ENCODE measurements around the gene CD209. TPM values are rescaled to one million over a fixed set of nuclear protein-coding genes. Genes with fewer than 3 reads are reported as not detected.

The CD209 gene
- total RNA-seq, 2 experiments from 2014 or later = not detected

DNA sequence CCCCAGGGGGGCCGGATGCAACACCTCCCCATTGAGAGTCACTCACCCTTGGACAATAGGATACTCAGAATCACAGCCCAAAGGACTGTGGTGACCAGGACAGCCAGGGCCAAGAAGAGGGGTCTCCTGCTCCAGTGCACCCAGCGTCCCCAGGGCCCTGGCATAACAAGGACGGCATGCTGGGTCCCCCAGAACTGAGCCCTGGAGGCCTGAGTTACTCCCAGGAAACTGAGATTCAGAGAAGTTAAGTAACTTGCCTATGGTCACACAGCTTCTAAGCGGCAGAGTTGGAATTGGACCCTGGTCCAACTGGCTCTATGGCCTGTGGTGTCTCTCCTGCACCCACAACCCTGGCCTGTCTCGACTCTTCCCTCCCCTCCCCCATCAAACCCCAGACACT, 15.7 kb downstream of the CD209 start:
- no peaks in the 10 kb centered on the region for H3K9me3 Mint-ChIP-seq

DNA sequence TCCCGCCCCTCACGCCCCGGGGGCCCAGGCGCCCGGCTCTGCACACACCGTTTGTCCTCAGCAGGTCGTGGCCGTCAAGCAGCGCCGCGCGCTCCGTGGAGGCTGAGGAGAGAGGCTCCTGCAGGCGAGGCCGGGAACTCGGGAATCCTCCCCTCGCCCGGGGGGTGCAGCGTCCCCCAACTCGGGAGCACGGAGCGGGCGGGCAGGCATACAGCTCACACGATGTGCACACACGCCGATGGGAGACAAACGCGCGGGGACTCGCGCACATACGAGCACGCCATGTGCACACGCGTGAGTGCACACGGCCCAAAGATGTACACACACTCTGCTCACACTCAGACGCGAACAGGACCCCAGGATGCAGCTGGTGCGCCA, 16.1 kb downstream of the CD209 start:
- peaks cover 12% of the 10 kb centered on the region for H3K4me1 Mint-ChIP-seq (ENCODE audit: low read depth)
- H3K27me3 Mint-ChIP-seq (ENCODE audit: low read depth) = peaks cover 46% of the 10 kb centered on the region
- no peak for DNase-seq
- CTCF ChIA-PET = no interaction called here
- no peaks in the 10 kb centered on the region for H3K9me3 Mint-ChIP-seq
- no peak overlapping the region for H3K27ac Mint-ChIP-seq
- H3K36me3 Mint-ChIP-seq (ENCODE audit: low read depth) = no peaks in the 10 kb centered on the region
- H3K4me3 Mint-ChIP-seq = no peak overlapping the region
- intact Hi-C loops (cut with micrococcal nuclease) = no loop called here

More for the DNA sequence above, 15.7 kb downstream of the CD209 start:
- CTCF ChIA-PET = no interaction called here
- H3K27ac Mint-ChIP-seq = no peak overlapping the region
- H3K27me3 Mint-ChIP-seq (ENCODE audit: low read depth) = peaks cover 45% of the 10 kb centered on the region
- DNase-seq = no peak
- intact Hi-C loops (cut with micrococcal nuclease) = no loop called here
- H3K4me3 Mint-ChIP-seq = no peak overlapping the region
- no peaks in the 10 kb centered on the region for H3K36me3 Mint-ChIP-seq (ENCODE audit: low read depth)
- H3K4me1 Mint-ChIP-seq (ENCODE audit: low read depth) = peaks cover 12% of the 10 kb centered on the region

DNA sequence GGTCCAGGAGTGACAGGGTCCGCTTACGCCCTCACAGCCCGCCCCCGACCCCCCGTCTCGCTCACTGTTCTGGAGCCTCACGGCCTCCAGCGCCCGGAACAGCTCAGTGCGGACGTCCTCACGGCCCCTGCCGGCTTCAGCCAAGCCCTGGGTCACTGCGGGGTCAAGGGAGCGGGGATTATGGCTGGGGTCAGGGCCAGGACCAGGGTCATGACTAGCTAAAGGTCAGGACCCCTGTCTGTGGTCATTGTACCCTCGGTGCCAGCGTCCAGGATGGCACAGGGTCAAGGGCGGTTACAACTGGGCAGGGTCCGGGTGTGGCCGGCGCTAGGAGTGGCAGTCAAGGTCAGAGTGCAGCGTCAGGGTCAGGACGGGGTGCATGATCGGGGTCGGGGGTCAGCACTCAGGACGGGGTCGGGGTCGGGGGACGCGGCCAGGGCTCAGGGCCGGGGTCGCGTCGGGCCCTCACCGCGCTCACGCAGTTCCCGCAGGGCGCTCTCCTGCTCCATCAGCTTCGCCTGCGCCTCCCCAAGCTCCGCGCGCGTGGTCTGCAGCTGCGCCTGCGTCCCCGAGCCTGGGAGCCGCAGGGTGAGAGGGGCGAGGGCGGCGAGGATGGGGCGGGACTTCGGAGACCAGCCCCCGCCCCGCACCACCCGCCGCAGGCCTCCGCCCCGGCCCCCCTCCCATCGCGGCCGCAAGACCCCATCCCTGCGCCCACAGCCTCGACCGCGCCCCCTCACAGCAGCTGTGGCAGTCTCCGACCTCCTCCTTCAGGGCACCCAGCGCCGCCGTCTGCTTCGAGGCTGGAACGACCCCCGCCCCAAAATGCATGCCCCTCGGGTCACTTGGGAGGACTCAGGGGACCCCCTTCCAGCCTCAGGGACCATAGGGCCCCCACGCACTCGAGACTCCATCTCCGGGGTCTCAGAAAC, 16.8 kb downstream of the CD209 start:
- H3K4me3 Mint-ChIP-seq = no peak overlapping the region
- H3K36me3 Mint-ChIP-seq (ENCODE audit: low read depth) = no peaks in the 10 kb centered on the region
- intact Hi-C loops (cut with micrococcal nuclease) = no loop called here
- H3K4me1 Mint-ChIP-seq (ENCODE audit: low read depth) = peaks cover 12% of the 10 kb centered on the region
- no peak overlapping the region for H3K27ac Mint-ChIP-seq
- CTCF ChIA-PET = no interaction called here
- no peaks in the 10 kb centered on the region for H3K9me3 Mint-ChIP-seq
- DNase-seq = no peak
- H3K27me3 Mint-ChIP-seq (ENCODE audit: low read depth) = peaks cover 45% of the 10 kb centered on the region

DNA sequence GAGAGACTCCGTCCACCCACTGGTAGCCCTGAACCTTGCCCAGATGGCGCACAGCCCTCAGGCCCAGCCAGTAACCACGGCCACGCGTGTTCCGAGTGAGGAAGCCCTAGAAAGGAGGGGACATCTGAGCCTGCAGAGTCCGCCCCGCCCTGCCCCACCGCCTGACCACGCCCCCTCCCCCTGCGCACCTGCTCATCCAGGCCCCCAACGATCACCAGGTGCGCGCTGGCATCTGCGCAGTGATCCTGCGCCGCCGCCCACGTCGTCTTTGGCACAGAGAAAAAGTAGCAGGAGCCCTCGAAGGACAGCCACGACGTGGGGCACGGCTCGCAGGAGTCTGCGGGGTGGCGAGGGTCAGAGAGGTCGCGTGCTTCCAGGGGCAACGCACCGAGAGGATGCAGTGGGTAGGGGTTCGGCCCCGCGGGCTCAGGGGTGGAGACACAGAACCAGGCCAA, 17.5 kb downstream of the CD209 start:
- H3K27me3 Mint-ChIP-seq (ENCODE audit: low read depth) = peaks cover 45% of the 10 kb centered on the region
- CTCF ChIA-PET = no interaction called here
- no peaks in the 10 kb centered on the region for H3K9me3 Mint-ChIP-seq
- no peak overlapping the region for H3K4me3 Mint-ChIP-seq
- peaks cover 12% of the 10 kb centered on the region for H3K4me1 Mint-ChIP-seq (ENCODE audit: low read depth)
- H3K27ac Mint-ChIP-seq = no peak overlapping the region
- H3K36me3 Mint-ChIP-seq (ENCODE audit: low read depth) = no peaks in the 10 kb centered on the region
- intact Hi-C loops (cut with micrococcal nuclease) = no loop called here
- no peak for DNase-seq

DNA sequence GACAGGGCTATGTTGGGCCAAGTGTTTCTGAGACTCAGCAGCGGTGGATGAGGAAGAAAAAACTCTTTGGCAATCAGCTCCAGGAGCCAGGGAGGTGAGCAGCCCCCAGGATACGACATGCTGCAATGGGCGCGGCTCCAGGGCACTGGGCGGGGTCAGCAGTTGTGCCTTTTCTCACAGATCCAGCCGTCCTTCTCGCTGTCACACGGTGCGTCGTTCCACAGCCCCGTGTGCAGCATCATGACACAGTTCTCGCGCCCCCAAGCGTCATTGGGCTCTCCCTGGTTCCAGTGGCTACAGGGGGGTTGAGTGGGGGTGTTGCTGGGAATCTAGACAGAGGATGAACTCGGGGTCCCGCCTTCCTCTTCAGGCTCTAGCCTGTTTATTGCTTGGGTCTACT, 18.1 kb downstream of the CD209 start:
- no peak overlapping the region for H3K27ac Mint-ChIP-seq
- no peak for DNase-seq
- no peak overlapping the region for H3K4me3 Mint-ChIP-seq
- H3K36me3 Mint-ChIP-seq (ENCODE audit: low read depth) = no peaks in the 10 kb centered on the region
- H3K9me3 Mint-ChIP-seq = no peaks in the 10 kb centered on the region
- H3K4me1 Mint-ChIP-seq (ENCODE audit: low read depth) = peaks cover 12% of the 10 kb centered on the region
- CTCF ChIA-PET = no interaction called here
- intact Hi-C loops (cut with micrococcal nuclease) = no loop called here
- H3K27me3 Mint-ChIP-seq (ENCODE audit: low read depth) = peaks cover 45% of the 10 kb centered on the region

DNA sequence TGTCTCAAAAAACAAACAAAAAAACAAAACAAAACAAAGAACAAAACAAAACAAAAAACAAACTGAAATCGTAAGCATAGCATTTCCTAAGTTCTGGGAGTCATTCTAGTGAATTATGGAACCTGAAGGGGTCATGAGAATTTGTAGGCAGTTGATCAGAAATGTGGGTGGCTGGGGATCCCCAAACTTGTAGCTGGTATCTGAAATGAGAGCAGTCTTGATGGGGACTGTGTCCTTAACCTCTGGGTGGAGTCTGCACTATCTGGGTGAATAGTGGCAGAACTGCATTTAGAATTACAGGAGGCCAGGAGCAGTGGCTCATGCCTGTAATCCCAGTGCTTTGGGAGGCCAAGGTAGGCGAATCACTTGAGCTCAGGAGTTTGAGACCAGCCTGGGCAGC, 21.5 kb downstream of the CD209 start:
- Mint-ChIP-seq H3K4me1 (ENCODE audit: low read depth) (peaks cover 9% of the 10 kb centered on the region), H3K27ac (no peak overlapping the region), H3K4me3 (no peak overlapping the region), H3K27me3 (ENCODE audit: low read depth) (peaks cover 35% of the 10 kb centered on the region), H3K36me3 (ENCODE audit: low read depth) (no peaks in the 10 kb centered on the region), H3K9me3 (no peaks in the 10 kb centered on the region)
- CTCF ChIA-PET = interaction anchor here (1.1 kb wide), 1 partner anchor 56 kb away, joined by 6 read pairs; no protein-coding TSS in a partner anchor
- intact Hi-C loops (cut with micrococcal nuclease) = no loop called here
- DNase-seq = no peak

DNA sequence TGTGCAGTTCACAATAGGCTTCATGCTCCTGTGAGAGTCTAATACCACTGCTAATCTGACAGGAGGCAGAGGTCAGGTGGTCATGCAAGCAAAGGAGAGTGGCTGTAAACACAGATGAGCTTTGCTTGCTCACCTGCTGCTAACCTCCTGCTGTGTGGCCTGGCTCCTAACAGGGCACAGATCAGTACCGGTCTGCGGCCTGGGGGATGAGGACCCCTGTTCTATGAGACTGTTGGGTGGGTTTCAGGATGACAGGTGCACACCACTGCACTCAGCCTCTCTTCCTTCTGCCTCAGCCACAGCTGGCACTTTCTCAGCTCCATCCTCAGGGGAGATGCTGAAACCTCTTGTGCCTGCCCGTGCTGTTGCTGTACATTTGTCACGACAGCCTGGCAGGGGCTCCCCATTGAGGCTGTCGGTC, 25.1 kb downstream of the CD209 start:
- Mint-ChIP-seq H3K27ac (no peak overlapping the region), H3K4me1 (ENCODE audit: low read depth) (peaks cover 4% of the 10 kb centered on the region), H3K36me3 (ENCODE audit: low read depth) (no peaks in the 10 kb centered on the region), H3K27me3 (ENCODE audit: low read depth) (peaks cover 4% of the 10 kb centered on the region), H3K4me3 (no peak overlapping the region), H3K9me3 (no peaks in the 10 kb centered on the region)
- CTCF ChIA-PET = no interaction called here
- no peak for DNase-seq
- intact Hi-C loops (cut with micrococcal nuclease) = no loop called here

DNA sequence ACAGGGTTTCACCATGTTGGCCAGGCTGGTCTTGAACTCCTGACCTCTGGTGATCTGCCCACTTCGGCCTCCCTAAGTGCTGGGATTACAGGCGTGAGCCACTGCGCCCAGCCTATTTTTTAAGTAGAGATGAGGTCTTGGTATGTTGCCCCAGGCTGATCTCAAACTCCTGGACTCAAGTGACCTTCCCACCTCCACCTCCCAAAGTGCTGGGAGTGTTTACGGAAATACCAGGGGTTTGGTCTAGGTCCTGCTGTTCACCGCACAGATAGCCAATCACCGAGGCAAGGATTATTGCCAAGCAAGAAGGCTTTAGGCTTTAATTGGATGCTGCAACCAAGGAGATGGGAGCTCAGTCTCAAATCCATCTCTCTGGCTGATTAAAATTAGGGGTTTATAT, 27.0 kb downstream of the CD209 start:
- CTCF ChIA-PET = no interaction called here
- Mint-ChIP-seq H3K4me3 (no peak overlapping the region), H3K36me3 (ENCODE audit: low read depth) (no peaks in the 10 kb centered on the region), H3K4me1 (ENCODE audit: low read depth) (peaks cover 4% of the 10 kb centered on the region), H3K9me3 (peaks cover 6% of the 10 kb centered on the region), H3K27me3 (ENCODE audit: low read depth) (no peaks in the 10 kb centered on the region), H3K27ac (no peak overlapping the region)
- intact Hi-C loops (cut with micrococcal nuclease) = no loop called here
- DNase-seq = no peak

DNA sequence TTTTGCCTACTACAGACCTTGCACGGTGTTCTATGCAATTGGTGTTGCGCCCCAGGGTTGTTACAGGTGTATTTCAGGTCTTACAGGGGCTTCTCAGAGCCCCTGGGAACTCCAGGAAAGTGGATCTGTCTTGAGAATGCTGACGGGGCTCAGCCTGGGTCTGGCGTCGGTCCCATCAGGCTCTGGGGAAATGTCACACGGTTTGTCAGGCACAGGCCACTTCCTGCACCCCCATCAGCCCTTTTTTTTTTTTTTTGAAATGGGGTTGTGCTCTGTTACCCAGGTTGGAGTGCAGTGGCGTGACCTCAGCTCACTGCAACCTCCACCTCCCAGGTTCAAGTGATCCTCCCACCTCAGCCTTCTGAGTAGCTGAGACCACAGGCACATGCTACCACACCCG, 28.7 kb downstream of the CD209 start:
- intact Hi-C loops (cut with micrococcal nuclease) = no loop called here
- Mint-ChIP-seq H3K36me3 (ENCODE audit: low read depth) (no peaks in the 10 kb centered on the region), H3K27me3 (ENCODE audit: low read depth) (no peaks in the 10 kb centered on the region), H3K4me1 (ENCODE audit: low read depth) (peaks cover 17% of the 10 kb centered on the region), H3K9me3 (peaks cover 8% of the 10 kb centered on the region), H3K27ac (no peak overlapping the region), H3K4me3 (no peak overlapping the region)
- no peak for DNase-seq
- CTCF ChIA-PET = no interaction called here

DNA sequence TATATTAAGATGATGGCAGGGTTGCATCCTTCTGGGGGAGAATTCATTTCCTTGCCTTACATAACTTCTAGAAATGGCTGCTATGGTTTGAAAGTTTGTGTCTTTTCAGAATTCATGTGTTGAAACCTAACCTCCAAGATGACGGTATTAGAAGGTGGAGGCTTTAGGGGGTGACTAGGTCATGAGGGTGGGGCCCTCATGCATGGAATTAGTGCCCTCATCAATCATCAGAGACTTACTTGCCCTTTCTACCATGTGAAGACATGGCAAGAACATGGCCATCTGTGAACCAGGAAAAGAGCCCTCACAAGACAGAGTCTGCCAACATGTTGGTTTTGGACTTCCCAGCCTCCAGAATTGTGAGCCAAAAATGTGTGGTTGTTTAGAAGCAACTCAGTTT, 30.6 kb downstream of the CD209 start:
- Mint-ChIP-seq H3K27ac (no peak overlapping the region), H3K9me3 (peaks cover 8% of the 10 kb centered on the region), H3K4me1 (ENCODE audit: low read depth) (peaks cover 17% of the 10 kb centered on the region), H3K4me3 (no peak overlapping the region), H3K36me3 (ENCODE audit: low read depth) (no peaks in the 10 kb centered on the region), H3K27me3 (ENCODE audit: low read depth) (no peaks in the 10 kb centered on the region)
- DNase-seq = no peak
- CTCF ChIA-PET = no interaction called here
- intact Hi-C loops (cut with micrococcal nuclease) = no loop called here

DNA sequence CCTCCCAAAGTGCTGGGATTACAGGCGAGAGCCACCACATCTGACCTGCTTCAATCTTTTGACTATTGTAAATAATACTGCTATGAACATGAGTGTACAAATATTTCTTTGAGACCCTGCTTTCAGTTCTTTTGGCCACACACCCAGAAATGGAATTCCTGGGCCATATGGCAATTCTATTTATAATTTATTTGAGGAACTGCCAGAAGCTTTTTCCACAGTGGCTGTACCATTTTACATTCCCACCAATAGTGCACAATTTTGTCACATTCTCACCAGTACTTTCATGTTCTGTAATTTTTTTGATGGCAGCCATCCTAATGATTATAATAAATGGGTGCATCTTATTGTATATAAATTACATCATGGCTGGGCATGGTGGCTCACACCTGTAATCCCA, 31.7 kb downstream of the CD209 start:
- intact Hi-C loops (cut with micrococcal nuclease) = no loop called here
- H3K9me3 Mint-ChIP-seq = peaks cover 8% of the 10 kb centered on the region
- no peaks in the 10 kb centered on the region for H3K36me3 Mint-ChIP-seq (ENCODE audit: low read depth)
- DNase-seq = no peak
- no peak overlapping the region for H3K27ac Mint-ChIP-seq
- peaks cover 19% of the 10 kb centered on the region for H3K4me1 Mint-ChIP-seq (ENCODE audit: low read depth)
- H3K27me3 Mint-ChIP-seq (ENCODE audit: low read depth) = no peaks in the 10 kb centered on the region
- H3K4me3 Mint-ChIP-seq = no peak overlapping the region
- CTCF ChIA-PET = no interaction called here

DNA sequence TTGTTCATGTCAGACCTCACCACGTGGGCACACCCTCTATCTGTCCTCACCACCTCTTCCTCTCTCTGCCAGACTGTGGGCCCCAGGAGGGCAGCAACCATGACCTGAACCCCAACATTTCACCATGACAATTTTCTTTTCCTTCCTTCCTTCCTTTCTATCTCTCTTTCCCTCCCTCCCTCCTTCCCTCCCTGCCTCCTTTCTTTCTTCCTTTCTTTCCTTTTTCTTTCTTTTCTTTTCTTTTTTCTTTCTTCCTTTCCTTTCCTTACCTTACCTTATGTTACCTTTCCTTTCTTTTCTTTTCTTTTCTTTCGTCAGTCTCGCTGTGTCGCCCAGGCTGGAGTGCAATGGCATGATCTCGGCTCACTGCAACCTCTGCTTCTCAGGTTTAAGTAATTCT, 36.7 kb downstream of the CD209 start:
- H3K27ac Mint-ChIP-seq = no peak overlapping the region
- H3K4me3 Mint-ChIP-seq = no peak overlapping the region
- no peaks in the 10 kb centered on the region for H3K27me3 Mint-ChIP-seq (ENCODE audit: low read depth)
- peaks cover 2% of the 10 kb centered on the region for H3K9me3 Mint-ChIP-seq
- intact Hi-C loops (cut with micrococcal nuclease) = no loop called here
- H3K4me1 Mint-ChIP-seq (ENCODE audit: low read depth) = peaks cover 43% of the 10 kb centered on the region
- no peak for DNase-seq
- CTCF ChIA-PET = no interaction called here
- H3K36me3 Mint-ChIP-seq (ENCODE audit: low read depth) = no peaks in the 10 kb centered on the region

DNA sequence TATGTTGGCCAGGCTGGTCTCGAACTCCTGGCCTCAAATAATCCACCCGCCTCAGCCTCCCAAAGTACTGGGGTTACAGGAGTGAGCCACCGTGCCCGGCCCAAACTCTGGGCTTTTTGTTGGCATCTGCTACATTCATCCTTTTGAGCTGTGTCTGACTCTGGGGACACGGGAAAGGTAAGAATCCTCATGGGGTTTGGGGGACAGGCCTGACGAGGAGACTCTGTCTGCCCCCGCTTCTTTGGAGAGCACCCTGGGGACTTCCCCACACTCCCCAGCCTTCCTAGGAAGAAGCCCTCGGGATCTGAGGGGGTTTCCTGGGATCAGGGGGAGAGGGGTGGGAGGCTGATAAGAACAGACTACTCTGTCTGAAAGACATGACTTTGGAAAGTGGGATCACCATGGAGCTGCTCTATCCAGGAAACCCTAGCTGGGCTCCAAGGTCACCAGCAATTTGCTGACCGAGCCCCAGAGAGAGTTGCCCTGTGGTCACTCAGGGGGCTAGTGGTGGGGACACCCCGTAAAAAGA, 37.3 kb downstream of the CD209 start:
- no peaks in the 10 kb centered on the region for H3K27me3 Mint-ChIP-seq (ENCODE audit: low read depth)
- peaks cover 48% of the 10 kb centered on the region for H3K4me1 Mint-ChIP-seq (ENCODE audit: low read depth)
- no peak overlapping the region for H3K4me3 Mint-ChIP-seq
- intact Hi-C loops (cut with micrococcal nuclease) = no loop called here
- CTCF ChIA-PET = no interaction called here
- DNase-seq = no peak
- H3K9me3 Mint-ChIP-seq = no peaks in the 10 kb centered on the region
- no peak overlapping the region for H3K27ac Mint-ChIP-seq
- H3K36me3 Mint-ChIP-seq (ENCODE audit: low read depth) = no peaks in the 10 kb centered on the region
